Omental fat pad (tissue), 4 donors: ENCODE measurements around the gene DOCK9. TPM values are rescaled to one million over a fixed set of nuclear protein-coding genes. Genes with fewer than 3 reads are reported as not detected.
A peak's percentile ranks its signal among the peaks of the same experiment; 100 is the strongest.

Experiments used
- ATAC-seq: fragments of 150-250 bp; one replicate; pipeline ENCODE4 v1.9.1; 2016; ENCODE audit warnings: mild to moderate bottlenecking, moderate library complexity; ENCODE audit not compliant: low FRiP score
- DNase-seq: peaks from one replicate; pipeline ENCODE4 v3.0.0-alpha.2; 2019; ENCODE audit warnings: low spot score
- CTCF ChIP-seq, 3 donors: fragments of 450-650 bp; IDR thresholded peaks; one replicate each; pipeline ENCODE4 v1.5.1; 2016 to 2017; ENCODE audit warnings: antibody characterized with exemption in 3 of 3, mild to moderate bottlenecking in 3 of 3, moderate library complexity in 2 of 3
- total RNA-seq, 4 donors: library from RNA; depleted of rRNA; stranded (reverse); fragments of >200 nt; gene quantifications; one replicate each; pipeline ENCODE4 v1.1.0, GENCODE V29; 2016

Gene DOCK9
- total RNA-seq, 4 donors from 2014 or later = 94.4 to 364 (median 145) TPM

GRCh38 chr13:98842858-98843481 is 134.9 kb downstream of the DOCK9 start:
- peak in 1 of 3 donors; percentile 38 for TF ChIP-seq CTCF (IDR thresholded peaks at IDR 0.05)
- DNase-seq (no peak), ATAC-seq (no peak)

- DNase-seq = no peak
- TF ChIP-seq CTCF (IDR thresholded peaks at IDR 0.05) = no peak
- ATAC-seq = no peak
Observed at GRCh38 chr13:98842070-98842469, 135.8 kb downstream of the DOCK9 start.

- peak in 1 of 3 donors; percentile 66 for TF ChIP-seq CTCF (IDR thresholded peaks at IDR 0.05)
- DNase-seq = no peak
- peak; percentile 80 for ATAC-seq
Observed at GRCh38 chr13:98839856-98840769, 137.8 kb downstream of the DOCK9 start.

GRCh38 chr13:98838776-98839175 is 139.1 kb downstream of the DOCK9 start:
- no peak for TF ChIP-seq CTCF (IDR thresholded peaks at IDR 0.05)
- DNase-seq (no peak), ATAC-seq (no peak)

GRCh38 chr13:98837896-98838295 is 140.0 kb downstream of the DOCK9 start:
- DNase-seq (no peak), ATAC-seq (no peak)
- TF ChIP-seq CTCF (IDR thresholded peaks at IDR 0.05) = no peak

GRCh38 chr13:98835156-98835555 is 142.7 kb downstream of the DOCK9 start:
- ATAC-seq = no peak
- DNase-seq = no peak
- TF ChIP-seq CTCF (IDR thresholded peaks at IDR 0.05) = no peak
